HEK293 (cell line): Measurements from ENCODE around the gene CALHM3.

Experiments
- CTCF ChIA-PET: fragments of 350-600 bp; formaldehyde crosslinking; extraction: SDS; loops from one replicate; lab custom pipeline; 2021; ENCODE audit warnings: antibody characterized with exemption; lab: Yijun Ruan, JAX
- POLR2A ChIA-PET: fragments of 300-600 bp; formaldehyde crosslinking; extraction: SDS; loops from one replicate; lab custom pipeline; 2020; ENCODE audit warnings: antibody characterized with exemption, inconsistent platforms; lab: Yijun Ruan, JAX
- H3K27ac ChIP-seq: fragments of 200-500 bp; sonication (Bioruptor generic); 2 replicates; pipeline ENCODE4 v1.5.1; 2014; ENCODE audit warnings: low read depth, low read length, control low read depth, inconsistent platforms; ENCODE audit errors: extremely low read depth
- H3K36me3 ChIP-seq, 2 experiments: fragments of 200-500 bp in 1 of 2; sonication (Bioruptor generic) in 1 of 2; 1 replicate in 1 of 2; 2 replicates in 1 of 2; pipeline ENCODE4 v1.5.1; 2014 to 2017; ENCODE audit warnings: inconsistent platforms in 2 of 2, low read length in 2 of 2; ENCODE audit not compliant: control insufficient read depth in 2 of 2, insufficient read depth in 1 of 2
- H3K4me1 ChIP-seq: fragments of 200-500 bp; sonication (Bioruptor generic); 2 replicates; pipeline ENCODE4 v1.5.1; 2014; ENCODE audit warnings: mild to moderate bottlenecking, low read length, inconsistent platforms; ENCODE audit not compliant: control insufficient read depth, insufficient read depth
- H3K4me3 ChIP-seq: 2 replicates; pipeline ENCODE4 v1.5.1; 2011; ENCODE audit warnings: low read depth, mild to moderate bottlenecking, control low read depth, low read length, moderate library complexity
- H3K9me3 ChIP-seq: fragments of 200-500 bp; sonication (Bioruptor generic); 2 replicates; pipeline ENCODE4 v1.5.1; 2014; ENCODE audit warnings: low read depth, low read length, inconsistent platforms; ENCODE audit not compliant: control insufficient read depth, insufficient read depth
- OSR2 ChIP-seq: fragments of 450-650 bp; formaldehyde crosslinking; IDR thresholded peaks from 2 replicates; pipeline ENCODE4 v1.5.1; 2016; ENCODE audit warnings: missing biosample characterization, missing genetic modification characterization
- REPIN1 ChIP-seq: fragments of 450-650 bp; formaldehyde crosslinking; IDR thresholded peaks from 2 replicates; pipeline ENCODE4 v1.5.1; 2017; ENCODE audit warnings: missing biosample characterization, missing genetic modification characterization, low read depth
- SALL2 ChIP-seq: fragments of 450-650 bp; formaldehyde crosslinking; IDR thresholded peaks from 2 replicates; pipeline ENCODE4 v1.5.0; 2017; ENCODE audit warnings: missing biosample characterization, mild to moderate bottlenecking, missing genetic modification characterization, borderline replicate concordance
- TRIM28 ChIP-seq: IDR thresholded peaks from 2 replicates; pipeline ENCODE4 v1.6.1; 2011; ENCODE audit warnings: low read length, control low read depth, borderline replicate concordance
- ZEB2 ChIP-seq: fragments of 450-650 bp; formaldehyde crosslinking; IDR thresholded peaks from 2 replicates; pipeline ENCODE4 v1.5.1; 2016; ENCODE audit warnings: missing biosample characterization, missing genetic modification characterization
- ZNF16 ChIP-seq: fragments of 450-650 bp; formaldehyde crosslinking; IDR thresholded peaks from 2 replicates; pipeline ENCODE4 v1.5.1; 2016; ENCODE audit warnings: low read depth, missing biosample characterization, missing genetic modification characterization
- ZNF223 ChIP-seq: fragments of 450-650 bp; formaldehyde crosslinking; IDR thresholded peaks from 2 replicates; pipeline ENCODE4 v1.5.1; 2016; ENCODE audit warnings: missing biosample characterization, missing genetic modification characterization
- ZNF23 ChIP-seq: fragments of 450-650 bp; formaldehyde crosslinking; IDR thresholded peaks from 2 replicates; pipeline ENCODE4 v1.5.1; 2016; ENCODE audit warnings: missing biosample characterization, missing genetic modification characterization, borderline replicate concordance
- ZNF274 ChIP-seq, 2 experiments: fragments of 200-500 bp in 1 of 2; fragments of 450-650 bp in 1 of 2; sonication (Bioruptor generic) in 1 of 2; formaldehyde crosslinking in 1 of 2; IDR thresholded peaks; 2 replicates each; pipeline versions ENCODE4 v1.5.1 to v1.6.1; 2014 to 2016; ENCODE audit warnings: borderline replicate concordance in 1 of 2, inconsistent platforms in 1 of 2, low read length in 1 of 2, missing biosample characterization in 1 of 2, missing genetic modification characterization in 1 of 2
- ZNF335 ChIP-seq: fragments of 450-650 bp; formaldehyde crosslinking; conservative IDR thresholded peaks from 2 replicates; pipeline ENCODE4 v1.5.1; 2016; ENCODE audit warnings: missing biosample characterization, missing genetic modification characterization
- ZNF610 ChIP-seq: fragments of 450-650 bp; formaldehyde crosslinking; IDR thresholded peaks from 2 replicates; pipeline ENCODE4 v1.5.1; 2016; ENCODE audit warnings: missing biosample characterization, missing genetic modification characterization, borderline replicate concordance
- ZNF670 ChIP-seq: fragments of 450-650 bp; formaldehyde crosslinking; IDR thresholded peaks from 2 replicates; pipeline ENCODE4 v1.5.1; 2016; ENCODE audit warnings: missing biosample characterization, missing genetic modification characterization, low read depth
- ZNF777 ChIP-seq: fragments of 450-650 bp; formaldehyde crosslinking; IDR thresholded peaks from 2 replicates; pipeline ENCODE4 v1.5.1; 2017; ENCODE audit warnings: missing biosample characterization, missing genetic modification characterization, borderline replicate concordance
- ZSCAN16 ChIP-seq: fragments of 450-650 bp; formaldehyde crosslinking; IDR thresholded peaks from 2 replicates; pipeline ENCODE4 v1.5.1; 2016; ENCODE audit warnings: missing biosample characterization, missing genetic modification characterization
- TF ChIP-seq, protein P1 (sequence below): fragments of 450-650 bp; formaldehyde crosslinking; IDR thresholded peaks from 2 replicates; pipeline ENCODE4 v1.5.1; 2016; ENCODE audit warnings: missing biosample characterization, missing genetic modification characterization
- TF ChIP-seq, protein P2 (sequence below): fragments of 450-650 bp; formaldehyde crosslinking; IDR thresholded peaks from 2 replicates; pipeline ENCODE4 v1.5.1; 2016; ENCODE audit warnings: missing biosample characterization, missing genetic modification characterization
- TF ChIP-seq, protein P3 (sequence below): fragments of 450-650 bp; formaldehyde crosslinking; IDR thresholded peaks from 2 replicates; pipeline ENCODE4 v1.5.1; 2016; ENCODE audit warnings: missing biosample characterization, missing genetic modification characterization
- TF ChIP-seq, protein P4 (sequence below): fragments of 450-650 bp; formaldehyde crosslinking; IDR thresholded peaks from 2 replicates; pipeline ENCODE4 v1.5.1; 2016; ENCODE audit warnings: missing biosample characterization, missing genetic modification characterization, low read depth
- TF ChIP-seq, protein P5 (sequence below): fragments of 450-650 bp; formaldehyde crosslinking; IDR thresholded peaks from 2 replicates; pipeline ENCODE4 v1.5.1; 2017; ENCODE audit warnings: missing biosample characterization, mild to moderate bottlenecking, missing genetic modification characterization, moderate library complexity
- TF ChIP-seq, protein P6 (sequence below): fragments of 450-650 bp; formaldehyde crosslinking; IDR thresholded peaks from 2 replicates; pipeline ENCODE4 v1.5.1; 2017; ENCODE audit warnings: missing biosample characterization, missing genetic modification characterization
- TF ChIP-seq, protein P7 (sequence below): fragments of 450-650 bp; formaldehyde crosslinking; IDR thresholded peaks from 2 replicates; pipeline ENCODE4 v1.5.1; 2017; ENCODE audit warnings: missing biosample characterization, missing genetic modification characterization

CALHM3 gene

DNA sequence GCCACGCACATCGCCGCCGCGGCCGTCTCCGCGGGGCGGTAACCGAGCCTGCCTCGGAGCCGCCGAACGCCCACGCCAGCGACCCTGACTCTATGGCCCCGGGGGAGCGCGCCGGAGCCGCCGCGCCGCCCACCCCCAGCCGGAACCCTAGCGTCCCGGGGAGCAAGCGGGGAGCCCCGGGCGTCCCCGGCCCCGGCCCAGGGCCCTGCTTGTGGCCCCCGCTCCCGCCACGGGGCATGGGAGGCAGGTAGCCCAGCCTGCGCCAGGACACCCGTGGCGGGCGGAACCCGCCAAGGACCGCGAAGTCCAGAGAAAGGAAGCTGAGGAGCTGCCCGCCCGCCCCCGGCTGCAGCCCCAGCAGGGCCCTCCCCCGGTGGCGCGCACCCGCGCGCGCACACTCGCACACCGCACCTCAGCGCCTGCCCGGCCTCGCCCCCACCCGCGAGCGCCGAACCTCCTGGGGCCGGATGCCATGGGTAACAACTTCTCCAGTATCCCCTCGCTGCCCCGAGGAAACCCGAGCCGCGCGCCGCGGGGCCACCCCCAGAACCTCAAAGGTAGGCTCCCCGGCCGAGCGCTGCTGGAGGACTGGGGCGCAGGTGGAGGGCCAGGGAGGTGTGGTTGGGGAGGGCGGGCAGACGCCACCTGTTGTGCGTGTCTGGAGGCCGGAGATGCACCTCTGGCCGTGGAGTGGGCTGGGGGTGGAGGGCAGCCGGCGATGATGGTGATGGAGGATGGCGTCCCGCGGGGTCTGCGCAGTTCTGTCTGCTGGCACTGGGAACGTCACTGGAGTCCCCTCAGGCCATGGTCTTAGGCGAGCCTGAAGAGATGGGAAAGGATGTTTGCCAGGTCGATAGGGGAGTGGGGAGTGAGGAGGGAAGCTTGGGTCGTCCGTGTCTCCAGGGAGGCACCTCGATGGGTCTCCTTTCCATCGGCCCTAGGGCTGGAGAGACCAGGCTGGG lies 15.2 kb upstream of the CALHM3 start (continued):
- TF ChIP-seq, protein P1, sequence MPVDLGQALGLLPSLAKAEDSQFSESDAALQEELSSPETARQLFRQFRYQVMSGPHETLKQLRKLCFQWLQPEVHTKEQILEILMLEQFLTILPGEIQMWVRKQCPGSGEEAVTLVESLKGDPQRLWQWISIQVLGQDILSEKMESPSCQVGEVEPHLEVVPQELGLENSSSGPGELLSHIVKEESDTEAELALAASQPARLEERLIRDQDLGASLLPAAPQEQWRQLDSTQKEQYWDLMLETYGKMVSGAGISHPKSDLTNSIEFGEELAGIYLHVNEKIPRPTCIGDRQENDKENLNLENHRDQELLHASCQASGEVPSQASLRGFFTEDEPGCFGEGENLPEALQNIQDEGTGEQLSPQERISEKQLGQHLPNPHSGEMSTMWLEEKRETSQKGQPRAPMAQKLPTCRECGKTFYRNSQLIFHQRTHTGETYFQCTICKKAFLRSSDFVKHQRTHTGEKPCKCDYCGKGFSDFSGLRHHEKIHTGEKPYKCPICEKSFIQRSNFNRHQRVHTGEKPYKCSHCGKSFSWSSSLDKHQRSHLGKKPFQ: no peak
- TF ChIP-seq, protein P2, sequence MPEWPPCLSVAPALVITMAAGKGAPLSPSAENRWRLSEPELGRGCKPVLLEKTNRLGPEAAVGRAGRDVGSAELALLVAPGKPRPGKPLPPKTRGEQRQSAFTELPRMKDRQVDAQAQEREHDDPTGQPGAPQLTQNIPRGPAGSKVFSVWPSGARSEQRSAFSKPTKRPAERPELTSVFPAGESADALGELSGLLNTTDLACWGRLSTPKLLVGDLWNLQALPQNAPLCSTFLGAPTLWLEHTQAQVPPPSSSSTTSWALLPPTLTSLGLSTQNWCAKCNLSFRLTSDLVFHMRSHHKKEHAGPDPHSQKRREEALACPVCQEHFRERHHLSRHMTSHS (tag by site-specific recombination): no peak
- TF ChIP-seq TRIM28 (no peak), ZNF223 (no peak), ZSCAN16 (no peak), ZNF23 (tag by site-specific recombination) (no peak), ZNF16 (no peak), ZNF610 (tag by site-specific recombination) (no peak), ZNF274 (IDR thresholded peaks at IDR 0.05; ENCODE audit: low read length) (no peak), ZNF274 (tag by site-specific recombination; IDR thresholded peaks at IDR 0.05; ENCODE audit: borderline replicate concordance) (no peak), SALL2 (tag by site-specific recombination) (no peak), REPIN1 (no peak), ZNF777 (peak; percentile 83), ZNF335 (peak; percentile 89)
- TF ChIP-seq, protein P3, sequence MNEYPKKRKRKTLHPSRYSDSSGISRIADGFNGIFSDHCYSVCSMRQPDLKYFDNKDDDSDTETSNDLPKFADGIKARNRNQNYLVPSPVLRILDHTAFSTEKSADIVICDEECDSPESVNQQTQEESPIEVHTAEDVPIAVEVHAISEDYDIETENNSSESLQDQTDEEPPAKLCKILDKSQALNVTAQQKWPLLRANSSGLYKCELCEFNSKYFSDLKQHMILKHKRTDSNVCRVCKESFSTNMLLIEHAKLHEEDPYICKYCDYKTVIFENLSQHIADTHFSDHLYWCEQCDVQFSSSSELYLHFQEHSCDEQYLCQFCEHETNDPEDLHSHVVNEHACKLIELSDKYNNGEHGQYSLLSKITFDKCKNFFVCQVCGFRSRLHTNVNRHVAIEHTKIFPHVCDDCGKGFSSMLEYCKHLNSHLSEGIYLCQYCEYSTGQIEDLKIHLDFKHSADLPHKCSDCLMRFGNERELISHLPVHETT (tag by site-specific recombination): no peak
- TF ChIP-seq, protein P4, sequence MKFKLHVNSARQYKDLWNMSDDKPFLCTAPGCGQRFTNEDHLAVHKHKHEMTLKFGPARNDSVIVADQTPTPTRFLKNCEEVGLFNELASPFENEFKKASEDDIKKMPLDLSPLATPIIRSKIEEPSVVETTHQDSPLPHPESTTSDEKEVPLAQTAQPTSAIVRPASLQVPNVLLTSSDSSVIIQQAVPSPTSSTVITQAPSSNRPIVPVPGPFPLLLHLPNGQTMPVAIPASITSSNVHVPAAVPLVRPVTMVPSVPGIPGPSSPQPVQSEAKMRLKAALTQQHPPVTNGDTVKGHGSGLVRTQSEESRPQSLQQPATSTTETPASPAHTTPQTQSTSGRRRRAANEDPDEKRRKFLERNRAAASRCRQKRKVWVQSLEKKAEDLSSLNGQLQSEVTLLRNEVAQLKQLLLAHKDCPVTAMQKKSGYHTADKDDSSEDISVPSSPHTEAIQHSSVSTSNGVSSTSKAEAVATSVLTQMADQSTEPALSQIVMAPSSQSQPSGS (tag by site-specific recombination): no peak
- TF ChIP-seq, protein P5, sequence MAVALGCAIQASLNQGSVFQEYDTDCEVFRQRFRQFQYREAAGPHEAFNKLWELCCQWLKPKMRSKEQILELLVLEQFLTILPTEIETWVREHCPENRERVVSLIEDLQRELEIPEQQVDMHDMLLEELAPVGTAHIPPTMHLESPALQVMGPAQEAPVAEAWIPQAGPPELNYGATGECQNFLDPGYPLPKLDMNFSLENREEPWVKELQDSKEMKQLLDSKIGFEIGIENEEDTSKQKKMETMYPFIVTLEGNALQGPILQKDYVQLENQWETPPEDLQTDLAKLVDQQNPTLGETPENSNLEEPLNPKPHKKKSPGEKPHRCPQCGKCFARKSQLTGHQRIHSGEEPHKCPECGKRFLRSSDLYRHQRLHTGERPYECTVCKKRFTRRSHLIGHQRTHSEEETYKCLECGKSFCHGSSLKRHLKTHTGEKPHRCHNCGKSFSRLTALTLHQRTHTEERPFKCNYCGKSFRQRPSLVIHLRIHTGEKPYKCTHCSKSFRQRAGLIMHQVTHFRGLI (tag by site-specific recombination): no peak

DNA sequence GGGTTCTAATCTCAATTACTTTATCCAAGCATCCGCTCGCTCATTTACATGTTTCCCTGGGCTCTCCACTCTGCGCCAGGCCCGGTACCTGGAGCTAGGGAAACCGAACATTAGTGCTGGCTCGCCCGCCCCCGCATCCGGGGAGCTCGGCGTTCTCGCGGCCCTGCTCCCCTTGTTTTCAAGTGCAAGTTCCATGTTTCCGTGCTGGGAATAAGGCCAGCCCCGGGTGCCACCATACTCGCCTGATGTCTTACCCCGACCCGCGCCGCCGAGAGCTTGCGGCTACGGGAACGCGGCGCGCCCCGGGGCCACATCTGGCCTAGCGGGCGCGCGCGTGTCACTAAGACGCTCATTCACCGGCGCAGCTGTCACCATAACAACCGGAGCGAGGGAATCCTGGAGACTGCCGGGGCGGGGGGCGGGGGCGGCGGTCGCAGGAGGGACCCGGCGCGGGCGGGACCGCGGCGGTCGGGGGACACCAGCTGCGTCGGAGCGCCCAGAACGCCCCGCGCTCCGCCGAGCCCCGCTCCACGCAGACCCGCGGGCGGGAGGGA lies 14.4 kb upstream of the CALHM3 start, which contains the start of gene NEURL1:
Gene NEURL1, plus strand, starts transcription at position 344 of the 554 bp plus-strand sequence. CDS start 683 bp downstream, outside the sequence.
- Histone ChIP-seq H3K9me3 (no peaks in the 10 kb centered on the region), H3K36me3 (no peaks in the 10 kb centered on the region), H3K4me1 (no peaks in the 10 kb centered on the region), H3K27ac (no peak within 1 kb of the TSS), H3K4me3 (peak within 1 kb of the TSS; percentile 51)
- CTCF ChIA-PET: interaction anchor here (0.6 to 6.1 kb wide), 8 partner anchors 10 to 101 kb away, joined by 3 to 41 read pairs (median 5); no protein-coding TSS in a partner anchor
- POLR2A ChIA-PET: interaction anchor here (1.1 to 3.4 kb wide), 4 partner anchors 8 to 125 kb away, joined by 4 to 15 read pairs (median 6); partner anchors contain the start of gene TAF5
- no peak for TF ChIP-seq ZNF670 (tag by site-specific recombination)
- TF ChIP-seq, protein P6, sequence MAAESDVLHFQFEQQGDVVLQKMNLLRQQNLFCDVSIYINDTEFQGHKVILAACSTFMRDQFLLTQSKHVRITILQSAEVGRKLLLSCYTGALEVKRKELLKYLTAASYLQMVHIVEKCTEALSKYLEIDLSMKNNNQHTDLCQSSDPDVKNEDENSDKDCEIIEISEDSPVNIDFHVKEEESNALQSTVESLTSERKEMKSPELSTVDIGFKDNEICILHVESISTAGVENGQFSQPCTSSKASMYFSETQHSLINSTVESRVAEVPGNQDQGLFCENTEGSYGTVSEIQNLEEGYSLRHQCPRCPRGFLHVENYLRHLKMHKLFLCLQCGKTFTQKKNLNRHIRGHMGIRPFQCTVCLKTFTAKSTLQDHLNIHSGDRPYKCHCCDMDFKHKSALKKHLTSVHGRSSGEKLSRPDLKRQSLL (tag by site-specific recombination): 0 out of 2 replicates have a peak, but pooled peaks have one; percentile 24
- peak; percentile 62 for TF ChIP-seq ZEB2 (tag by site-specific recombination)
- TF ChIP-seq, protein P7, sequence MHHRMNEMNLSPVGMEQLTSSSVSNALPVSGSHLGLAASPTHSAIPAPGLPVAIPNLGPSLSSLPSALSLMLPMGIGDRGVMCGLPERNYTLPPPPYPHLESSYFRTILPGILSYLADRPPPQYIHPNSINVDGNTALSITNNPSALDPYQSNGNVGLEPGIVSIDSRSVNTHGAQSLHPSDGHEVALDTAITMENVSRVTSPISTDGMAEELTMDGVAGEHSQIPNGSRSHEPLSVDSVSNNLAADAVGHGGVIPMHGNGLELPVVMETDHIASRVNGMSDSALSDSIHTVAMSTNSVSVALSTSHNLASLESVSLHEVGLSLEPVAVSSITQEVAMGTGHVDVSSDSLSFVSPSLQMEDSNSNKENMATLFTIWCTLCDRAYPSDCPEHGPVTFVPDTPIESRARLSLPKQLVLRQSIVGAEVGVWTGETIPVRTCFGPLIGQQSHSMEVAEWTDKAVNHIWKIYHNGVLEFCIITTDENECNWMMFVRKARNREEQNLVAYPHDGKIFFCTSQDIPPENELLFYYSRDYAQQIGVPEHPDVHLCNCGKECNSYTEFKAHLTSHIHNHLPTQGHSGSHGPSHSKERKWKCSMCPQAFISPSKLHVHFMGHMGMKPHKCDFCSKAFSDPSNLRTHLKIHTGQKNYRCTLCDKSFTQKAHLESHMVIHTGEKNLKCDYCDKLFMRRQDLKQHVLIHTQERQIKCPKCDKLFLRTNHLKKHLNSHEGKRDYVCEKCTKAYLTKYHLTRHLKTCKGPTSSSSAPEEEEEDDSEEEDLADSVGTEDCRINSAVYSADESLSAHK (tag by site-specific recombination): peak; percentile 89
- TF ChIP-seq OSR2 (tag by site-specific recombination): no peak
